Skeletal muscle cell (primary cell): ENCODE measurements around the gene USP25.

Experiments
- DNase-seq: peaks from one replicate; pipeline ENCODE4 v3.0.0-alpha.2; 2010; ENCODE audit warnings: low read depth
- H3K4me3 ChIP-seq: 2 replicates; pipeline ENCODE4 v1.5.1; 2011; ENCODE audit warnings: low read depth, mild to moderate bottlenecking, control low read depth, low read length, moderate library complexity

Gene USP25

GRCh38 chr21:15755125-15755524 lies 25.3 kb downstream of the USP25 start:
- H3K4me3 ChIP-seq, result no peak overlapping the region
- DNase-seq, result no peak

GRCh38 chr21:15759469-15759868 lies 29.7 kb downstream of the USP25 start:
- no peak for DNase-seq
- no peak overlapping the region for H3K4me3 ChIP-seq

- no peak overlapping the region for H3K4me3 ChIP-seq
- DNase-seq, result no peak
These were observed 31.8 kb downstream of the USP25 start for GRCh38 chr21:15761507-15762100.

GRCh38 chr21:15763359-15763758 lies 33.6 kb downstream of the USP25 start:
- H3K4me3 ChIP-seq, result no peak overlapping the region
- no peak for DNase-seq

GRCh38 chr21:15764878-15765277 lies 35.1 kb downstream of the USP25 start:
- no peak for DNase-seq
- H3K4me3 ChIP-seq, result no peak overlapping the region

GRCh38 chr21:15766952-15767603 lies 37.3 kb downstream of the USP25 start:
- no peak overlapping the region for H3K4me3 ChIP-seq
- no peak for DNase-seq

GRCh38 chr21:15768045-15768601 lies 38.3 kb downstream of the USP25 start:
- no peak overlapping the region for H3K4me3 ChIP-seq

GRCh38 chr21:15768853-15769252 lies 39.1 kb downstream of the USP25 start:
- H3K4me3 ChIP-seq, result no peak overlapping the region
- DNase-seq, result no peak

More at GRCh38 chr21:15768045-15768601, 38.3 kb downstream of the USP25 start:
- no peak for DNase-seq

GRCh38 chr21:15771311-15771710 lies 41.5 kb downstream of the USP25 start:
- H3K4me3 ChIP-seq, result no peak overlapping the region
- no peak for DNase-seq

GRCh38 chr21:15772654-15773053 lies 42.9 kb downstream of the USP25 start:
- no peak for DNase-seq
- no peak overlapping the region for H3K4me3 ChIP-seq

- DNase-seq, result peak; percentile 49
- H3K4me3 ChIP-seq, result no peak overlapping the region
These were observed 44.8 kb downstream of the USP25 start for GRCh38 chr21:15774590-15774989.

- no peak overlapping the region for H3K4me3 ChIP-seq
- DNase-seq, result no peak
These were observed 45.5 kb downstream of the USP25 start for GRCh38 chr21:15775291-15775690.

- no peak overlapping the region for H3K4me3 ChIP-seq
- DNase-seq, result peak; percentile 76
These were observed 46.2 kb downstream of the USP25 start for GRCh38 chr21:15775981-15776380.

GRCh38 chr21:15776818-15777217 lies 47.0 kb downstream of the USP25 start:
- H3K4me3 ChIP-seq, result no peak overlapping the region
- no peak for DNase-seq

- DNase-seq, result no peak
- H3K4me3 ChIP-seq, result no peak overlapping the region
These were observed 52.2 kb downstream of the USP25 start for GRCh38 chr21:15781986-15782385.

- no peak for DNase-seq
These were observed 59.2 kb downstream of the USP25 start for GRCh38 chr21:15788847-15789523.

GRCh38 chr21:15793109-15793508 lies 63.3 kb downstream of the USP25 start:
- no peak for DNase-seq
- no peak overlapping the region for H3K4me3 ChIP-seq

More at GRCh38 chr21:15788847-15789523, 59.2 kb downstream of the USP25 start:
- H3K4me3 ChIP-seq, result no peak overlapping the region

- no peak for DNase-seq
- no peak overlapping the region for H3K4me3 ChIP-seq
These were observed 63.9 kb downstream of the USP25 start for GRCh38 chr21:15793550-15794235.

- H3K4me3 ChIP-seq, result no peak overlapping the region
- DNase-seq, result no peak
These were observed 64.6 kb downstream of the USP25 start for GRCh38 chr21:15794277-15794912.
